HG03565 (cell line): Measurements from ENCODE around the gene CCDC43.
"Not testable (repeated sequence)": the region's sequence is repeated elsewhere in the genome, so short reads cannot be mapped to it uniquely, and the experiment has no call there.

Source experiments
- ATAC-seq: cut with Tn5 transposase; IDR thresholded peaks from one replicate; pipeline ENCODE4 v1.9.1; 2021; ENCODE audit warnings: mild to moderate bottlenecking, moderate library complexity; ENCODE audit not compliant: unreplicated experiment

The CCDC43 gene

DNA sequence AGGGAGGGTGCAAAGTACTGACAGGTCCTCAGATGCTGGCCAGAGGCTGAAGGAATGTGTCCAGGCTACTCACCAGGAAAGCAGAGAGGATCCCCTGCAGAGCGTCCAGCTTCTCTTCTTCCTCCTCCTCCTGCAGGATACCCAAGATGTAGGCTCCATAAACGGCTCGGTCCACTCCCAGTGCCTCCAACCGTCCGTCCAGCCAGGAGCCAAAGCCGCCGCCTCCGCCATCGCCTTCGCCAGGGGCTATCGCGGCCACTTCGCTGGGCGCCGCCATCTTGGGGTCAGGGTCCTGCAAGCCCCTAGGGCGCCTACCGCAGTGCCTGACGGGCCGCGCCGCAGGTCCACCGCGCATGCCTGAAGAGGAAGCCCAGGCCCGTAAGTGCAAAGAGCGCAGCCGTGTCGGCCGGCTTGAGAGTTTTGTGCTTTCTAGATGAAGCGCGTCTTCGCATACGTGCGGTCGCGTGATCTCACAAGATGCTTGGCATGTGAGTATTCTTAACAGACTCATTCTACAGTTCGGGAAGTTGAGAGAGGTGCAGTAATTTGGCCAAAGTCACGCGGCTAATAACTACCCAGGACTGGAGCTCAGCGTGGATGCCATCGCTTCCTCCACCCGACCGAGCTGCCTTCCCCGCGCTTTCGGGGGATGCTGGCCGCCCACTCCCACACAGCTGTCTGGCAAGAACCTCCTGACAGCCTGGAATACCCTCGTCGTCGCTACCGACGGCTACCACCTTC lies at the start of gene CCDC43:
Gene CCDC43, minus strand, starts transcription at position 300 of the 741 bp plus-strand sequence. Its CDS starts 23 bp downstream, at position 277.
- peak; percentile 86 for ATAC-seq

DNA sequence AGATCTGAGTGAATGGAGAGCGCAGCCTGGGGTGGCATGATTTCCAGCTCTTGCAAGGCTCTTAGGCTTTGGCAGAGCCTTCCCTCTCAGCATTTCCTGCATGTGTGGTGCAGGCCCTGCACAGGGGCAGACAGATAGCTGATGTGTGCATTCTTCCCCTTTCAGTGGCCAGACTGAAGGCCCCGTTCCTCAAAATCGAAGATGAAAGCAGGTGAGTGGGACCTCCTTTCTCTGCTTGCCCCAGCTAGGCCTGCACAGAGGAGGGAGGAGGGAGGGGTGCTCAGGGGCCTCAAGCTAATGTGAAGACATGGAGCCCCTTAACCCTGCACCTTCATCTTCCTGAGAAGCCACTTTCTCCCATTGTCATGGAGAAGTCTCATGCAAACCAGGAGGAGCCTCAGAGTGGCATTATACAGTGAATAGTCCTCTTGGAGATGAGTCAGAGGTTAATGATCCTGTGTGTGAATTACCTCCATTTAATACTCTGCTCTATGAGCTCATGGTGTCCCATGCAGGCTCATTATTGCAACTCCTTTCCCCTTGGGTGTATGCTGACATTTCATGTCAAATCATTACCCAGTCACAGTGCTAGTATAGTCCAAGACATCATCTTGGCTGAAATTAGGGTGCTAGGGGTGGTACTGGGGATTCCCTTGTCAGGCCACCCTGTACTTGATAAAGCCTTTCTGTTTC lies 48.8 kb upstream of the CCDC43 start:
- no peak for ATAC-seq

GRCh38 chr17:44736551-44737240 lies 47.1 kb upstream of the CCDC43 start:
- ATAC-seq, result no peak

GRCh38 chr17:44734272-44734671 lies 44.7 kb upstream of the CCDC43 start:
- ATAC-seq, result no peak

DNA sequence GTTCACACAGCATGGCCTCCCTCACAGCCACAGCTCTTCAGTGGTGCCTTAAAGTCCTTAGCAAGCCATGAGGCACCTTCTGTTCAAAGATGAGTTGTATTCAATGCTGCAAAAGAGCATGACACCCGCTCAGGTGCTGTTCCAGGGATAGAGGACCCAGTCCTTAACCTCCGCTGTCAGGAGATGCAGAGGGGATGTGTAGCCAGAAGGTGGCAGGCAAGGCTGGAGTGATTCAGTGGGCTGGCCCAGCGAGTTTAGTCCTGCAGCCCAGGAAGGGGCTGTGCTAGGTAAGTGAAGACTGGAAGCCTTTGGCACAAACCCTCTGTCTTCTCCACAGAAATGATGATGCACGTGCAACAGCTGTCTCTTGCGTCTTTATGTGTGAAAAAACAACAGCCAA lies 44.2 kb upstream of the CCDC43 start:
- no peak for ATAC-seq

DNA sequence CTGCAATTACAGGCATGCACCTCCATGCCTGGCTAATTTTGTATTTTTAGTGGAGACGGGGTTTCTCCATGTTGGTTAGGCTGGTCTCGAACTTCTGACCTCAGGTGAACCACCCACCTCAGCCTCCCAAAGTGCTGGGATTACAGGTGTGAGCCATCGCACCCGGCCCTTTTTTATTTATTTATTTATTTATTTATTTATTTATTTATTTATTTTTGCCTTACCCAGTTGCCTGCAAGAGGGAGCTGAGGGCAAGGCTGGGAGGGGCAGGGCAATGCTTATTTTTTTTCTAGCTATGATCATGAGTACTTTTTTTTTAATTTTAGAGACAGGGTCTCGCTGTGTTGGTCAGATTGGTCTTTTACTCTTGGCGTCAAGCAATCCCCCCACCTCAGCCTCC lies 36.5 kb upstream of the CCDC43 start:
- ATAC-seq, result not testable (repeated sequence)

GRCh38 chr17:44722254-44722653 lies 32.7 kb upstream of the CCDC43 start:
- ATAC-seq, result no peak

- ATAC-seq, result no peak
Observed at GRCh38 chr17:44719444-44719843, 29.9 kb upstream of the CCDC43 start.

DNA sequence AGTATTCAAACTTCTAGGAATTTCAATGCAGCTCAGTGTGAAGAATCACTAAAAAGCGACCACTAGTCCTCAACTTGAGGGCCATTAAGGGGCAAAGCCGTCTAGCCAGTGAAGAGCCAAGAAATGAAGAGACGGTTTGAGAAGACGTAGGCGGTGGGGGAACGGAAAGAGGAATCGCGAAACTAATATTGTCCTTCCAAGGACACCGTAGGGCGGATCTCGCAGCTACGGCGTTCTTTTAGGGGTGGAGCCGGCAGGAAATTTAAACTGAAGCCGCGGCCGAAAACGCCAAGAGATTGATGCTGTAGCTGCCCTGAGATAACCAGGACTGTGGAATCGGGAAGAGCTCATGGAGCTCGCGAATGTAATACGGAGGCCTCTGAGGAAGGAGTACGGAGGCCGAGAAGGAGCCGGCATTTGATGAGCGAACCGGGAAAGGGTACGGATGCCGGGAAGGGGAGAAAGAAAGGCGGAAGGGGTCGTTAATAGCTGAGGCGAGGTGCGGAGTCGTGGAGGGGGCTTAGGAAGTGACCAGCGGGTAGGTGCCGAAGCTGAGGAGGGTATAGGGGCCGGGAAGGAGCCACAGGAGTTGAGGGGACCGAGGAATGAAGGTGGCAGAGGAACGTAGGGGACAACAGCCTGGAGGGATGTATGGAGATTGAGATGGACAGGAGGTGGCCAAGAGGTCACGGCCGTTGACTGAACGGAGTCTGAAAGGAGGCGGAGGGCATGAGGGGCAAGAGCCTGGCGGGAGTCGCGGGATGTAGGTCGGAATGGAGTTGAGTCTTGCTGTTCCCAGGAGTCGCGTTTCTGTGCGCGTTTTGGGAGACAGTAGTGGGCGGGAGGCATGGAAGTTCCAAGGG lies 19.1 kb upstream of the CCDC43 start, which contains the start of gene DBF4B:
Gene DBF4B, plus strand, starts transcription at position 265 of the 863 bp plus-strand sequence. Its CDS starts 156 bp downstream, at position 421.
- no peak for ATAC-seq

- no peak for ATAC-seq
Observed at GRCh38 chr17:44707755-44708400, 18.3 kb upstream of the CCDC43 start.

DNA sequence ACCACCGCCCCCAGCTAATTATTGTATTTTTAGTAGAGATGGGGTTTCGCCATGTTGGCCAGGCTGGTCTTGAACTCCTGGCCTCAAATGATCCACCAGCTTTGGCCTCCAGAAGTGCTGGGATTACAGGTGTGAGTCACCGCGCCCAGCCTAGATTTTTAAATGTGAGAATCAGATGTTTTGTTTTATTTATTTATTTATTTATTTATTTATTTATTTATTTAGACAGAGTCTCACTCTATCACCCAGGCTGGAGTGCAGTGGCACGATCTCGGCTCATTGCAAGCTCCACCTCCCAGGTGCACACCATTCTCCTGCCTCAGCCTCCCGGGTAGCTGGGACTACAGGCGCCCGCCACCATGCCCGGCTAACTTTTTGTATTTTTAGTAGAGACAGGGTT lies 10.7 kb upstream of the CCDC43 start:
- not testable (repeated sequence) for ATAC-seq

DNA sequence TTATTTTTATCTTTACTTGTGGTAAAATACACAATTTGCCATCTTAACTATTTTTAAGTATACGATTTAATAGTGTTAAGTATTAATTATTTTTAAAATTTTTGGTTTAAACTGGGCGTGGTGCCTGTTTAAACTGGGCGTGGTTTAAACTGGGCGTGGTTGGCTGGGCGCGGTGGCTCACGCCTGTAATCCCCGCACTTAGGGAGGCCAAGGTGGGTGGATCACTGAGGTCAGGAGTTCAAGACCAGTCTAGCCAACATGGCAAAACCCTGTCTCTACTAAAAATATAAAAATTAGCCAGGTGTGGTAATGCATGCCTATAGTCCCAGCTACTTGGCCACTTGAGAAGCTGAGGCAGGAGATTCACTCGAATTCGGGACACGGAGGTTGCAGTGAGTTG lies 4.0 kb upstream of the CCDC43 start:
- no peak for ATAC-seq

DNA sequence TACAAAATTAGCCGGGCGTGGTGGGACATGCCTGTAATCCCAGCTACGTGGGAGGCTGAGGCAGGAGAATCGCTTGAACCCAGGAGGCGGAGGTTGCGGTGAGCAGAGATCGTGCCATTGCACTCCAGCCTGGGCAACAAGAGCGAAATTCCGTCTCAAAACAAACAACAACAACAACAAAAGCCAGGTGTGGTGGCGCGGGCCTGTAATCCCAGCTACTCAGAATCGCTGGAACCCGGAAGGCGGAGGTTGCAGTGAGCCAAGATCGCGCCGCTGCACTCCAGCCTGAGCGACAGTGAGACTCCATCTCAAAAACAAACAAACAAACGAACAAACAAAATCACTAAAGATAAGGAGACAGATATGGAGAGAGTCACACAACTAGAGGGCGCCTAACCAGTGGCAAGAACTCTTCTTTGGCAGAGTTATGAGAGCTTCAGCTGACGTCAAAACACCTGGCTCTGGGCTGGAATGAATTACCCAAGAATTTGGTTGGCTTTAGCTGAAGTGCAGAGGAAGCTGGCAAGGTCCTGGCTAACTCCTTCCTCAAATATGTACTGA lies 1.2 kb upstream of the CCDC43 start:
- ATAC-seq, result not testable (repeated sequence)

GRCh38 chr17:44688675-44689476 lies 700 bp downstream of the CCDC43 start:
- ATAC-seq, result no peak

GRCh38 chr17:44688200-44688599 lies 1.4 kb downstream of the CCDC43 start:
- no peak for ATAC-seq

GRCh38 chr17:44687756-44688155 lies 1.8 kb downstream of the CCDC43 start:
- ATAC-seq, result no peak

GRCh38 chr17:44683303-44683702 lies 6.3 kb downstream of the CCDC43 start:
- ATAC-seq, result not testable (repeated sequence)

- ATAC-seq, result no peak
Observed at GRCh38 chr17:44677136-44677535, 12.4 kb downstream of the CCDC43 start.

DNA sequence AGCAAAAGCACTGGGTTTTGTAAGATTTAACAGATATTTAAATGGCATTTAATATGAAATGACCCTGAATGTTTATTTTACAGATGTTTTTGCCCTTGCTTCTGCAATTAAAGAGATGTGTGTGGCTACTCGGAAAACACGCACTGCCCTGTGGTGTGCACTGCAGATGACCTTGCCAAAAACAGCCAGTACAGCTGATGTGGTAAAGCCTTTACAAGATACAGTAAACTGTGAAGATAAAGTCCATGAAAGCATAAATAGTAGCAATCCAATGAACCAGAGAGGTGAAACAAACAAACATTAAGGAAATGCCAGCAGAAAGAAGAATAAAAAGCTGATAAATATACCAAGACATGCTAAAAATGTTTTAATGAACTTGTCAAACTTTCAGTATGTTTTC lies 15.7 kb downstream of the CCDC43 start:
- no peak for ATAC-seq
